ACC112 (cell line): ENCODE measurements around the gene GPRC5A.

Experiments used
- H2AFZ ChIP-seq: fragments of 200-600 bp; sonication (generic); one replicate; pipeline ENCODE4 v1.6.0; 2017; ENCODE audit warnings: antibody characterized with exemption, low read length; ENCODE audit not compliant: unreplicated experiment
- H3K27ac ChIP-seq: fragments of 200-600 bp; sonication (generic); 2 replicates; pipeline ENCODE4 v1.5.1; 2014; ENCODE audit warnings: low read depth, mild to moderate bottlenecking, antibody characterized with exemption, low read length, moderate library complexity
- H3K27me3 ChIP-seq: fragments of 200-600 bp; sonication (generic); 2 replicates; pipeline ENCODE4 v1.6.1; 2014; ENCODE audit warnings: mild to moderate bottlenecking, antibody characterized with exemption, low read length, moderate library complexity, mixed read lengths; ENCODE audit not compliant: insufficient read depth
- H3K36me3 ChIP-seq: fragments of 200-600 bp; sonication (generic); 2 replicates; pipeline ENCODE4 v1.6.1; 2016; ENCODE audit warnings: mild to moderate bottlenecking, antibody characterized with exemption, low read length, moderate library complexity, mixed read lengths; ENCODE audit not compliant: insufficient read depth
- H3K4me1 ChIP-seq: fragments of 200-600 bp; sonication (generic); one replicate; pipeline ENCODE4 v1.6.1; 2016; ENCODE audit warnings: low read length, mixed read lengths; ENCODE audit not compliant: insufficient read depth, unreplicated experiment, control insufficient read depth
- H3K4me3 ChIP-seq: fragments of 200-600 bp; sonication (generic); 2 replicates; pipeline ENCODE4 v1.5.1; 2014; ENCODE audit warnings: mild to moderate bottlenecking, low read depth, low read length
- H3K79me2 ChIP-seq: fragments of 200-600 bp; sonication (generic); one replicate; pipeline ENCODE4 v1.6.0; 2016; ENCODE audit warnings: low read length; ENCODE audit not compliant: control insufficient read depth, unreplicated experiment, insufficient read depth

Gene GPRC5A

GRCh38 chr12:12909995-12910420 is 18.6 kb downstream of the GPRC5A start:
- H3K4me3 ChIP-seq, result no peak overlapping the region
- H3K4me1 ChIP-seq, result peaks cover 3% of the 10 kb centered on the region
- H2AFZ ChIP-seq, result no peak overlapping the region
- peaks cover 10% of the 10 kb centered on the region for H3K79me2 ChIP-seq
- H3K36me3 ChIP-seq, result peaks cover 12% of the 10 kb centered on the region; the same call in 1 of the 2 replicates
- H3K27ac ChIP-seq, result no peak overlapping the region
- no peaks in the 10 kb centered on the region for H3K27me3 ChIP-seq

GRCh38 chr12:12912711-12913110 is 21.3 kb downstream of the GPRC5A start:
- H3K4me1 ChIP-seq, result peaks cover 17% of the 10 kb centered on the region
- no peaks in the 10 kb centered on the region for H3K27me3 ChIP-seq
- no peak overlapping the region for H2AFZ ChIP-seq
- H3K36me3 ChIP-seq, result peaks cover 14% of the 10 kb centered on the region; the same call in 1 of the 2 replicates
- H3K79me2 ChIP-seq, result peaks cover 10% of the 10 kb centered on the region
- no peak overlapping the region for H3K4me3 ChIP-seq
- no peak overlapping the region for H3K27ac ChIP-seq

- Histone ChIP-seq H3K27me3 (no peaks in the 10 kb centered on the region), H3K36me3 (peaks cover 2% of the 10 kb centered on the region; the same call in 1 of the 2 replicates), H3K27ac (no peak overlapping the region), H3K79me2 (peaks cover 4% of the 10 kb centered on the region), H3K4me1 (peaks cover 14% of the 10 kb centered on the region), H3K4me3 (no peak overlapping the region), H2AFZ (no peak overlapping the region)
Observed at GRCh38 chr12:12915656-12916055, 24.3 kb downstream of the GPRC5A start.

- peak overlapping the region; percentile 53 for H3K27ac ChIP-seq
- peaks cover 2% of the 10 kb centered on the region; the same call in 1 of the 2 replicates for H3K36me3 ChIP-seq
- peaks cover 18% of the 10 kb centered on the region for H3K4me1 ChIP-seq
- peaks cover 4% of the 10 kb centered on the region for H3K79me2 ChIP-seq
- H3K27me3 ChIP-seq, result no peaks in the 10 kb centered on the region
- H2AFZ ChIP-seq, result no peak overlapping the region
- H3K4me3 ChIP-seq, result peak overlapping the region; percentile 8; the same call in 1 of the 2 replicates
Observed at GRCh38 chr12:12916135-12916944, 25.0 kb downstream of the GPRC5A start.

- Histone ChIP-seq H3K79me2 (peaks cover 4% of the 10 kb centered on the region), H2AFZ (no peak overlapping the region), H3K4me3 (no peak overlapping the region), H3K27me3 (no peaks in the 10 kb centered on the region), H3K4me1 (peaks cover 30% of the 10 kb centered on the region), H3K27ac (no peak overlapping the region), H3K36me3 (peaks cover 2% of the 10 kb centered on the region; the same call in 1 of the 2 replicates)
Observed at GRCh38 chr12:12917517-12917916, 26.2 kb downstream of the GPRC5A start.

GRCh38 chr12:12918781-12919389 is 27.5 kb downstream of the GPRC5A start:
- Histone ChIP-seq H2AFZ (no peak overlapping the region), H3K36me3 (0 out of 2 replicates have a peak, but pooled peaks cover 2% of the 10 kb centered on the region), H3K27ac (no peak overlapping the region)

GRCh38 chr12:12919666-12920435 is 28.5 kb downstream of the GPRC5A start:
- H3K27me3 ChIP-seq, result no peaks in the 10 kb centered on the region
- peaks cover 4% of the 10 kb centered on the region for H3K79me2 ChIP-seq
- peaks cover 34% of the 10 kb centered on the region for H3K4me1 ChIP-seq
- H2AFZ ChIP-seq, result no peak overlapping the region
- 0 out of 2 replicates have a peak, but pooled peaks cover 2% of the 10 kb centered on the region for H3K36me3 ChIP-seq
- H3K27ac ChIP-seq, result no peak overlapping the region
- H3K4me3 ChIP-seq, result no peak overlapping the region

More at GRCh38 chr12:12918781-12919389, 27.5 kb downstream of the GPRC5A start:
- Histone ChIP-seq H3K4me1 (peaks cover 33% of the 10 kb centered on the region), H3K79me2 (peaks cover 4% of the 10 kb centered on the region), H3K4me3 (no peak overlapping the region), H3K27me3 (no peaks in the 10 kb centered on the region)

GRCh38 chr12:12922191-12922616 is 30.8 kb downstream of the GPRC5A start:
- no peak overlapping the region for H3K4me3 ChIP-seq
- no peak overlapping the region for H2AFZ ChIP-seq
- peaks cover 44% of the 10 kb centered on the region for H3K4me1 ChIP-seq
- 0 out of 2 replicates have a peak, but pooled peaks cover 2% of the 10 kb centered on the region for H3K36me3 ChIP-seq
- peaks cover 3% of the 10 kb centered on the region for H3K79me2 ChIP-seq
- no peaks in the 10 kb centered on the region for H3K27me3 ChIP-seq
- peak overlapping the region; percentile 93 for H3K27ac ChIP-seq

GRCh38 chr12:12922978-12923377 is 31.6 kb downstream of the GPRC5A start:
- H2AFZ ChIP-seq, result no peak overlapping the region

GRCh38 chr12:12924169-12924568 is 32.8 kb downstream of the GPRC5A start:
- Histone ChIP-seq H3K27me3 (no peaks in the 10 kb centered on the region), H2AFZ (no peak overlapping the region), H3K36me3 (no peaks in the 10 kb centered on the region), H3K27ac (no peak overlapping the region), H3K79me2 (no peaks in the 10 kb centered on the region), H3K4me1 (peaks cover 40% of the 10 kb centered on the region), H3K4me3 (no peak overlapping the region)

More at GRCh38 chr12:12922978-12923377, 31.6 kb downstream of the GPRC5A start:
- peaks cover 40% of the 10 kb centered on the region for H3K4me1 ChIP-seq
- no peaks in the 10 kb centered on the region for H3K27me3 ChIP-seq
- H3K4me3 ChIP-seq, result no peak overlapping the region
- no peaks in the 10 kb centered on the region for H3K79me2 ChIP-seq
- H3K27ac ChIP-seq, result peak overlapping the region; percentile 93; the same call in 1 of the 2 replicates
- no peaks in the 10 kb centered on the region for H3K36me3 ChIP-seq
